NCI-H2081 treated with DMSO at 0.1 percent for 48 hours (cell line): Measurements from ENCODE around the gene PPP1R14B.

ENCODE experiments used
- DNase-seq: peaks from one replicate; lab custom pipeline; 2025; lab: John Stamatoyannopoulos, UW

PPP1R14B gene

DNA sequence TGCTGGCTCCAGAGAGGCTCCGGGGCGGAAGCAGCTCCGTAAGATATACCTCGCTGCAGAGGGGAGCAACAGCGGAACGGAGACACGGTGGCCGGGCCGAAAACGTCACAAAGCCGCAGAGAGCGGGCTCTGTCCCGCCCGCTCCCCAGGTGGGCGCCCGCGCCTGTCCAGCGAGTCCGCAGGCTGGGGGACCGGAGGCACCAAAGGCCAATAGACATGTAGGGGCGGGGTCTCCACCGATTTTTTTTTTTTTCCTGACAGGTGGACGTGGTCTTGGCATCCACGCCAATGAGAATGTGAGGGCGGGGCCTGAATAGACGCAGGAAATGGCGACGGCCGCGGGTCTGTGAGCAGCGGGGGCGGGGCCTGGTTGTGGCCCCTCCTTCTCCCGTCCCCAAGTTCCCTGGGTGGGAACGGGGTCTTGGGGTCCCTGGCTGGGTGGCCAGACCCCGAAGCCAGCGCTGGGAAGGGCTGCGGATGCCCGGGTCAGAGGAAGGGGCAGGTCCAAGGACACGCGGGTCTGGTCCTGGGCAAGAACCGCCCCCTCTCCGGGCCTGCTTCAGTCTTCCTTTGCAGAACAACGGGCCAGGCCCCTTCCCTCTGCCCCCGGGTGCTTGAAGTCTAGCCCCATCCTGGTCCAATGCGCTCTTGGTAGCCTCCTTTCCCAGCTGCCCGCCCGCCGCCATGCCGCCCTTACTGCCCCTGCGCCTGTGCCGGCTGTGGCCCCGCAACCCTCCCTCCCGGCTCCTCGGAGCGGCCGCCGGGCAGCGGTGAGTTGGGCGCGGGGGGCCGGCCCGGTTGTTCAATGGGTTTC lies 16.4 kb downstream of the PPP1R14B start, which contains the start of gene DNAJC4:
DNAJC4 (plus strand) TSS at position 378 of the 814 bp plus-strand sequence; CDS start at position 685, 307 bp downstream.
- peak; percentile 72 for DNase-seq

DNA sequence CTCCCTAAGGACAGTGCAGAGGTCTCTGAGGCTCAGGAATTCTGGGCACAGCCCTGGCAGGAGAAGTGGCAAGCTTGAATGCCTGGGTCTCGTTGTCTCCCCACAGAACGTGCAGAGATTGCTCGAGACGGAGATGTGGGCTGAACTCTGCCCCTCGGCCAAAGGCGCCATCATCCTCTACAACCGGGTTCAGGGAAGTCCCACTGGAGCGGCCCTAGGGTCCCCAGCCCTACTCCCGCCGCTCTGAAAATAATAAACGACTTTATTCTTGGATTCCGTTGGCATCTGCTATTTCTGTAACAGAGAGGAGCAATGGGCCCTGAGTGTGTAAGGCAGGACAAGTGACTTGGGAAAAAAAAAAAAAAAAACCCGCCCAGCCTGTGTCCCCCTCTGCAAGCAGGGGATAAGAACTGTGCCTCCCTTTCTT lies 17.0 kb downstream of the PPP1R14B start:
- DNase-seq, result no peak

DNA sequence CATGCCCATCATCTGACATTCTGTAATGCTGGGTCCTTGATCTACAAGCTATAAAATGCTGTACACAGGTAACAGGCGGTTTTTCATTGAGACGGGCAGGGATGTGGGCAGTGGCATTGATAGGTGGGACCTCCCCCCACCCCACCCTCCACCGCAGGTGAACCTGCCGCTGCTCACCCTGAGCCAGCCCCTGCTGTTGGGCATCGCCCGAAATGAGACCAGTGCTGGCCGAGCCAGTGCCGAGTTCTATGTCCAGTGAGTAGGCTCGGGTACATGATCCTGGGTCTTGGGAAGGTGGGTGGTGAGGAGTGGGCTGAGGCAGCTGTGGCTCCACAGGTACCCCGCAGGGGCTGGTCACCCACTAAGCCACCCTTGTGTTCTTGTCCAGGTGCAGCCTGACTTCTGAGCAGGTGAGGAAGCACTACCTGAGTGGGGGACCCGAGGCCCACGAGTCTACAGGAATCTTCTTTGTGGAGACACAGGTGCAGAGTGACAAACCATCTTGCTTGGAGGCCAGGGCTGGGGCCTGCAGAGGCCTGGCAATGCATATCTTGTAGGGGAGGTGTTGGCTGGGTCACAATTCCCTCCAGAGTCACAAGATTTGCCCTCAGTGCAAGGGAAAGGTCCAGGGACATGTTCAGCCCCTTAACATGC lies 17.5 kb downstream of the PPP1R14B start:
- no peak for DNase-seq

DNA sequence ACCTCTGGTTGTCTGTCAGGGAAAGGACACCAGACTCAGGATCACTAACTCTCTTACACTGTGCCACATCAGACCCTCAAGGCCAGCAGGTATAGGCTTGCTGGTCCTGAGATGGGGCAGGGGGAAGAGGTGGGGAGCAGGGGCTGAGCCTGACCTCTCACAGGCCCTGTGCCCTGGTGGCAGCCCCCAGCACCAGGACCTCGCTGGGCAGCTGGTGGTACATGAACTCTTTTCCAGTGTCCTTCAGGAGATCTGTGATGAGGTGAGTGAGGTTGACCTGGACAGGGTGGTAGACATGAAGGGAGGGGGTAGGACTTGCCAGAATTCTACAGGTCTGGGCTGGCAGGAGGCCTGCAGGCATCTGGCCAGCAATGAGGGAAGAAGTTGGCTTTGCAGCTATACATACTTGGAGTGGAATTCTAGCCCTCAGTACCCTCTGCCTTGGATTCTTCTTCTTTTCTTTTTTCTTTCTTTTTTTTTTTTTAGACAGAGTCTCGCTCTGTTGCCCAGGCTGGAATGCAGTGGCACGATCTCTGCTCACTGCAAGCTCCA lies 19.3 kb downstream of the PPP1R14B start:
- no peak for DNase-seq

DNA sequence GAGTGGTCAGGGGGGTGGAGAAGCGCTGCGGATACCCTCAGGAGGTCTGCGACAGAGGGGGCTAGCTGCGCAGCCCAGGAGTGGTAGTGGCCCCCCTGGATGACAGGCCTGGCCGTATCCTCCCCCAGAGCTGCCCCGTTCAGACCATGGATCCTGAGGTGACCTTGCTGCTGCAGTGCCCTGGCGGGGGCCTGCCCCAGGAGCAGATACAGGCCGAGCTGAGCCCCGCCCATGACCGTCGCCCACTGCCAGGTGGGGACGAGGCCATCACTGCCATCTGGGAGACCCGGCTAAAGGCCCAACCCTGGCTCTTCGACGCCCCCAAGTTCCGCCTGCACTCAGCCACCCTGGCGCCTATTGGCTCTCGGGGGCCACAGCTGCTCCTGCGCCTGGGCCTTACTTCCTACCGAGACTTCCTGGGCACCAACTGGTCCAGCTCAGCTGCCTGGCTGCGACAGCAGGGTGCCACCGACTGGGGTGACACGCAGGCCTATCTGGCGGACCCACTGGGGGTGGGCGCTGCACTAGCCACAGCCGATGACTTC lies 20.2 kb downstream of the PPP1R14B start:
- DNase-seq, result no peak

DNA sequence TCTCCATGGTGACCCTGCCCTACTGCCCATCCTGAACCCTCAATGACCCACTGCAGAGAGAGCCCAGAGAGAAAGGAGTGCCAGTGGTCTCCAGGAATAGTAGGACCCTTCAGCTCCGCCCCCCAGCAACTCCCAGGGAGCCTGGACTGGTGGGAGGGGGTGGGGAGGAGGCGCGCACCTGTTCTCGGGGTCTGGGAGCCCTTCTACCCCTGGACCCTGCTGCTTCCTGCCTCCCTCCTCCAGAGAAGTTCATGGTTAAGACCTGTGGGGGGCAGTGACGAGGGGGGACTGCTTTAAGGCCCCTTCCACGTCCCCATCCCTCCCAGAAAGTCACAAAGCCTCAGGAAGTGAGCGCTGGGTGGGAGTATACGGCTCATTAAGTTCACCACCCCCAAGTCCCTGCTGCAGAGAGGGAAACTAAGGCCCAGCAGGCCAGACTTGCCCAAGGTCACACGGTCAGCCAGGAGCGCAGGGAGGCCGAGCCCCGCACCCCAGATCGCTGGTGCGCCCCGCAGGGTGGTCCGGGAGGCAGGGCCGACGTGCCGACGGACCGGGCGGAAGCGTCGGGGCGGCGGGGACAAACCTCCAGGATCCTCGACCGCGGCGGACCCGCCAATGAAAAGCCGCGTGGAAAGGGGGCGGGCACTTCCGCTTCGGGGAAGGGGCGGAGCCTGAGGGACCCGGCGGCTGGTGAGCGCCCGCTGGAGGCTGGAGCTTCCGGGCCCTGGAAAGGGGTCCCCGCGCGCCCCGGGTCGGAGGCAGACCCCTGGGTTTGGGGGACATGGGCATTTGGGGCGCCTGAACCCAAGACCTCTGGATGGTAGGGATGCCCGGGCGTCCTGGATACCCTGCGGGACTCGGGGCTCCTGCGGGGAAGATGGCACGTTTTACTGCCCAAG lies 20.9 kb downstream of the PPP1R14B start, which contains the start of the genes NUDT22 and TRPT1:
NUDT22 (plus strand) TSS at position 667 of the 899 bp plus-strand sequence. CDS start 379 bp downstream, outside the sequence.
TRPT1 (minus strand) TSS at position 579 of the 899 bp plus-strand sequence; CDS start at position 253, 326 bp downstream.
- no peak for DNase-seq

DNA sequence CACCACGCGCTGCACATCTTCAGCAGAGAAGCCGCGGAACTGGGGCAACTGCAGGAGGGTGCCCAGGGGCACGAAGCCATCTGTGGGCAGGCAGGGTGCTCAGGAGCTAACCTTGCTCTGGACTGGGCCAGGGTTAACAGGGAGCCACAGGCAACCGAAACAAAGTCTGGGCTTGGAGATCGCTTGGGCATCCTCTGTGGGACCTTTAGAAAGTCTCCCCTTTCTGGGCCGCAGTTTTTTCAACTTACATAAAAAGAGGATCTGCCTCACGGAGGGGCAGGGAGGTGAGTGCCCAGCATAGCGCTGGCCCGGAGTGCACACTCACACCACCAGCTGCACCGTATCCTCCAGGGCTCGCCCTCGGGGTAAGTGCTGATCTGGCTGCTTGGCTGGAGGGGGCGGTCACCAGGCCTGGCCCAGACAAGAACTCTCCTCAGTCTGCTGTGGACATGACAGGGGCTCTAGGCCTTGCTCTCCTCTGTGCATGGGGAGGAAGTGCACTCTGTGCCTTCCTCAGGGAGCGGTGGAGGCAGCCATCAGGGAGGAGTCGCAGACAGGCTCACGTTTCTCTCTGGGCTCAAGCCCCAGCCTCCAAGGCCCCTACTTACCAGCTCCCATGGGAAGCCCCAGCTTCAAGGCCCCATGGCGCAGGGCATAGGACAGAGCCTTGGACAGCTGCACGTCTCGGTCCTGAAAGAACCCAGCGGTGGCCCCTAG lies 21.7 kb downstream of the PPP1R14B start:
- no peak for DNase-seq

DNA sequence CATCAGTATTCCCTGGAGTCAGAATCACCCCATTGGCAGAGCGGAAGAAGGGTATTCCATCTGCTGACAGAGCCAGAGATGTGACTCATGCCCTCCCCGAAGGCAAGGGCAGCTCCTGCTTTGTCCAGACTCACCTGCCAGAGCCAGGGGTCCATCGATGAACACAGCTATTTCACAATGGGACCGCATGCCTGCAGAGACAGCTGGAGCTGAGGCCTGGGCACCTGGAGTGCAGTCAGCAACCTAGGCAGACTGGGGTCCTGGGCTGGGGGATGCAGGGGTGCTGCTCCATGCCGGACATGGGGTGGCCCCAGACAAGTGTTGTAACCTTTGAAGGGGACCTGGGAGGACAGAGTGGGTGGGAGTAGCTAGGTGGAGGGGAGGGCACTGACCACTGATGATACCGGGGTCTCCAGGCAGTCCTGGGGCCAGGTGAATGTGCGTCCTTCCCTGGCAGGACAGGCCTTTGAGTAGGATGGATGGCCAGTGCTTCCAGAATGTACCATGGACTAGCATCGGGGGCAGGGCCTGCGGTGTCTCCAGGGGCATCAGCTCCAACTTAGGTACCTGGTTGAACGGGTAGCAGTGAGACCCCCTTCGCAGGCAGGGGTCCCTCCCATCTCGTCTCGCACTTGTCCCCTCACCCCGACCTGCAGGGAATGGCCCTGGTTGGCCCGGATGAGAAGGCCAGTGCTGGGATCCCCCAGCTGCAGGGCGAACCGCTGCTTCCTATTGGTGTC lies 22.4 kb downstream of the PPP1R14B start:
- no peak for DNase-seq

DNA sequence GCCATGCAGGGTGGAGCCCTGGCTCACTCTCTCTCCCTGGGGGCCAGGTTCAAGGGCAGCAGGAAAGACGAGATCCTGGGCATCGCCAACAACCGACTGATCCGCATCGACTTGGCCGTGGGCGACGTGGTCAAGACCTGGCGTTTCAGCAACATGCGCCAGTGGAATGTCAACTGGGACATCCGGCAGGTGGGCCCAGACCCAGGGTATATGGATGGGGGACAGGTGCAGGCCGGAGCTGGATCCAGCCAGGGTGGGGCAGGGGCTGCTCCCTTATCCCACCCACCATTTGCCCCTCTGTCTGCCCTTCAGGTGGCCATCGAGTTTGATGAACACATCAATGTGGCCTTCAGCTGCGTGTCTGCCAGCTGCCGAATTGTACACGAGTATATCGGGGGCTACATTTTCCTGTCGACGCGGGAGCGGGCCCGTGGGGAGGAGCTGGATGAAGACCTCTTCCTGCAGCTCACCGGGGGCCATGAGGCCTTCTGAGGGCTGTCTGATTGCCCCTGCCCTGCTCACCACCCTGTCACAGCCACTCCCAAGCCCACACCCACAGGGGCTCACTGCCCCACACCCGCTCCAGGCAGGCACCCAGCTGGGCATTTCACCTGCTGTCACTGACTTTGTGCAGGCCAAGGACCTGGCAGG lies 23.6 kb downstream of the PPP1R14B start:
- DNase-seq, result no peak

DNA sequence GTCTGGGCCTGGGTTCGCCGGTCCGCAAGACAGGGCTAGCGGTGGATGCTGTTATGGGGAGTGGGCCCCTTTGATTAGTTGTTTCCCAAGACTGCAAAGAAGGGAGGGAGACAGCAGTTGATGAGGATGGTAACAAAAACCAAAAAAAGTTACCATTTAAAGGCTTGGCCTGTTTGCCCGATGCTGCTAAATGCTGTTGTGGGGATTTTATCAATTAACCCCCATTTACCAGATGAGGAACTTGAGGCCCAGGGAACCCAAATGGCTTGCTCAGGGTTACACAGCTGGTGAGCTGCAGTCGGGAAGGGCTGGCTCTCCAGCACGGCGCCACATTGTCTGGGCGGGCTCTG lies 24.1 kb downstream of the PPP1R14B start:
- DNase-seq, result no peak

DNA sequence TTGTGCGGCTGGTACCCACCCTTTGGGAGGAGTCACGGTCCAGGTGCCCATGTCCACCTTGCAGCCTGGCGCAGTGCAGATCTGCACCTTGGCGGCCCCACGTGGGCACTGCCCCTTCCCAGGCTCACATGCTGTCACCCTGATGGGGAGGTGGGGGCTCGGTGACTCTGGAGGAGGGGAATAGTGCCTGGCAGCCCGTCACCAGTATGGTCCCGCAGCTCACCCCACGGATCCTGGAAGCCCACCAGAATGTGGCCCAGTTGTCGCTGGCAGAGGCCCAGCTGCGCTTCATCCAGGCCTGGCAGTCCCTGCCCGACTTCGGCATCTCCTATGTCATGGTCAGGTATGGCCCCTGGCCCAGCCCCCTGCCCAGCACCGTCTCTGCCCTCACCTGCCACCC lies 25.9 kb downstream of the PPP1R14B start:
- DNase-seq, result no peak

DNA sequence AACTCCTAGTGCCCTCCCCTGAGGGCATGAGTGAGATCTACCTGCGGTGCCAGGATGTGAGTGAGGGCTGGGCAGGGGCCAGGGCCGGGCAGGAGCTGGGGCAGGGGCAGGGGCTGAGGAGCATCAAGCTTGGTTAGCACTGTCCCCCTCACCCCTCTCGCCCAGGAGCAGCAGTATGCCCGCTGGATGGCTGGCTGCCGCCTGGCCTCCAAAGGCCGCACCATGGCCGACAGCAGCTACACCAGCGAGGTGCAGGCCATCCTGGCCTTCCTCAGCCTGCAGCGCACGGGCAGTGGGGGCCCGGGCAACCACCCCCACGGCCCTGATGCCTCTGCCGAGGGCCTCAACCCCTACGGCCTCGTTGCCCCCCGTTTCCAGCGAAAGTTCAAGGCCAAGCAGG lies 26.5 kb downstream of the PPP1R14B start:
- DNase-seq, result no peak

DNA sequence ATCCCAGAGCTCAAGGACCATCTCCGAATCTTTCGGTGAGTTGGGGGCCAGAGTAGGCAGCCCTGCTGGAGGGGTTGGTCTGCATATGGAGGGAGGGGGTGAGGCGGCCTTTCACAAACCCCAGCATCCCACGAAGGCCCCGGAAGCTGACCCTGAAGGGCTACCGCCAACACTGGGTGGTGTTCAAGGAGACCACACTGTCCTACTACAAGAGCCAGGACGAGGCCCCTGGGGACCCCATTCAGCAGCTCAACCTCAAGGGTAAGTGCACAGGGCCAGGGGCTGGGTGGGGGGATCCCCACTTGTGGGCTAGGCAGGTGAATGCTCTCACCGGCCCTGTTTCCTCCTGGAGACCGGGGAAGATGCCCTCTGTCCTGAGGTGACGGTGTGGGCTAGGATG lies 27.0 kb downstream of the PPP1R14B start:
- no peak for DNase-seq

DNA sequence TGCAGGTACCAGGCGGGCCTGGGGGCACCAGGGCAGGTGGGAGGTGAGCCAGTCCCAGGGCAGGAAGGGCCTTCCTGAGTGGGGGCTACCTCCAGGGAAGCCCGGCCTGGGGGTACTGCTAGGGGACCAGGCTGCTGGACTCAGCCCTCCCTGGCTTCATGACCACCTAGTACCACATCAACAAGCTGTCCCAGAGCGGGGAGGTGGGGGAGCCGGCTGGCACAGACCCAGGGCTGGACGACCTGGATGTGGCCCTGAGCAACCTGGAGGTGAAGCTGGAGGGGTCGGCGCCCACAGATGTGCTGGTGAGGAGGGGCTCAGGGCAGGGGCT lies 27.4 kb downstream of the PPP1R14B start:
- DNase-seq, result no peak

DNA sequence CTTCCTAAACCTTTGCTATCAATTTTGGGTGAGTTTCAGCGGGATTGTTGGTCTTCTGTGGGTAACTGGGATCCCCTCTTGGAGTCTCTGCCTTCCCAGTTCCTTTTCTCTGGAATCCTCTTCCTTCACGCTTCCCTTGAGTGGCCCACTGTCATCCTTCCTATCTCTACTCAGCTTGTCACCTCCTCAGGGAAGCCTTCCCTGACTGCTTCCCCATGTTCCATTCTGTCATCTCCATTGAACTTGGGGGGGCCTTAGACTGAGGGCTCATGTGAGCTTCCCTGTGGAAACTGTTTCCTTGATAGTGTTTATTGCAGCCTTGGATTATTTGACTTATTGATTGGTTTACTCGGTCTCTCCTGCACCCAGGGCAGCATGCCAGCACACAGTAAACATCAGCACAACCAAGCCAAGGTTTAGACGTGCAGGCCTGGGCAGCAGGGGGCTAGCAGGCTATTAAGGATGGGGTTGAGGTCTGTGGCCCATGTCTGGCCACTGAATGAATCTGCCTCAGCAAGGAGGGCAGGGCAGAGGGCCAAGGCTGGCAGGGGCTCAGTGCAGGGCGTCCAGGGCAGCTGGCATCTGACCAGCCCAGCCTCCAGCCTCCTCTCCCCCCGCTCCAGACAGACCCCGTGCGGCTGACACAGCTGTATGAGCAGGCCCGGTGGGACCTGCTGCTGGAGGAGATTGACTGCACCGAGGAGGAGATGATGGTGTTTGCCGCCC lies 28.0 kb downstream of the PPP1R14B start:
- no peak for DNase-seq

DNA sequence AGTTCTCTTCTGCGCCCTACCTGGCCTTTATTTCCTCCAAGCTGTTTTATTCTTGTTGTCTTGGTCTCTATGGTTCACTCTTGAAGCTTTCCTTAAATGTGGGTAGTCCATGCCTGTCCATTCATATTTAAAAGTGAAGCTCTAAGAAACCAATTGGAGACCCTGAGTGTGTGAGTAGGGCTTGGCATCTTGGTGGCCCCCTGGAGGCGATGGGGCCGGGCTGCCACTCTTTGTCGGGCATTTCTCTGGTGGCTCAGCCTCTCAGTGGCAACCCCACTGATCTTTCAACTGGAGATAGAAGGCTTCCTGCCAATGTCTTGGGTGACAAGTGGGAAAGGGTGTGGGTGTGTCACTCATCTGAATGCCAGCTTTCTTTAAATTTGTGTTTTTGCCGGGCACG lies 29.9 kb downstream of the PPP1R14B start:
- DNase-seq, result no peak

DNA sequence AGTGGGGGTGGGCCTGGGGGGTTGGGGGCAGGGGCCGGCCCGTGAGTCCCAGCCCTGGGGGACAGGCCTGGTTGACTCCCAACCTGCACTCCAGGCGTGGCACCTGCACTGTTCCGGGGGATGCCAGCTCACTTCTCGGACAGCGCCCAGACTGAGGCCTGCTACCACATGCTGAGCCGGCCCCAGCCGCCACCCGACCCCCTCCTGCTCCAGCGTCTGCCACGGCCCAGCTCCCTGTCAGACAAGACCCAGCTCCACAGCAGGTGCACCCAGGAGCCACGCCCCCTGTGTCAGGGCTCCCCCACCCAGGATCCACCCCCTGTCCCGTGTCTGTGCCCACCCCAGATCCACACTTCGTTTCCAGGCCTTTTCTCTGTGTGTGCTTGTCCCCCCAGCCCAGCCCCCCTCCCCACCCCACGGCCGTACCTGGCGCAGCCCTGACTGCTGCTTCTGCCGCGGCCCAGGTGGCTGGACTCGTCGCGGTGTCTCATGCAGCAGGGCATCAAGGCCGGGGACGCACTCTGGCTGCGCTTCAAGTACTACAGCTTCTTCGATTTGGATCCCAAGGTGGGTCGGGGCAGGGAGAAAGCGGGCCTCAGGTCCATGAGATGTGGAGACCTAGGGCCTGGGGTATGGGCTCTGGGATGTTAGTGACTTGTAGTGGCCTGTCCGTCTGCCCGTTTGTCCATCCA lies 35.4 kb downstream of the PPP1R14B start:
- no peak for DNase-seq

DNA sequence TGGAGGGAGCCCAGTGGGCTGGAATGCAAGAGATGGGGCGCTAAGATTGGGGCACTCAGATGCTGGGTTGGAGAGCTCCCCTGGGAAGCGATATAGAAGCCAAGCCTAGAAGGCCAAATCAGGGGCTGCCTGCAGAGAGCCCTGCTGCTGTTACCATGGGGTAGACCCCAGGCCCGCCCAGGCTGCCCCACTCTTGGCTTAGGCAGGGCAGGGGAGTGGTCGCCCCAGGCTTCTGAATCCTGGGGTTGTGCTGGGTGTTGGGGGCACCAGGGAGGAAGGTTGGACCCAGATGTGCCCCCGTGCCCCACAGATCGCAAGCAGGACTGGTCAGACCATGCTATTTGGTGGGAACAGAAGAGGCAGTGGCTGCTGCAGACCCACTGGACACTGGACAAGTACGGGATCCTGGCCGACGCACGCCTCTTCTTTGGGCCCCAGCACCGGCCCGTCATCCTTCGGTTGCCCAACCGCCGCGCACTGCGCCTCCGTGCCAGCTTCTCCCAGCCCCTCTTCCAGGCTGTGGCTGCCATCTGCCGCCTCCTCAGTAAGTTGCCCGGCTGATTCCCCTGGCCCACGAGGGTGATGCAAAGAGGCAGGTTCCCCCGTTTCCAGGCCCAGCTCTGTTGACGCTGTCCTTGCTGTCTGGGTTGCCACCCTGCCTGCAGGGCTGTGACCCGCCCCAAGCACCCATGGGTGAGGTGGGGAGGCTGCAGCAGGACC lies 36.3 kb downstream of the PPP1R14B start:
- DNase-seq, result no peak
